HL-60 (cell line): ENCODE data around the gene PTTG2.

Experiments used
- DNase-seq, 2 experiments: peaks; one replicate each; pipeline ENCODE4 v3.0.0-alpha.2; 2010 to 2020; ENCODE audit warnings: low read depth in 1 of 2, low spot score in 1 of 2
- H3K27ac ChIP-seq: fragments of 250-450 bp; sonication (Bioruptor Pico); replicated peaks from 2 replicates; pipeline ENCODE4 v1.5.1; 2020; ENCODE audit warnings: mild to moderate bottlenecking, moderate library complexity
- H3K27me3 ChIP-seq: fragments of 250-450 bp; sonication (Bioruptor Pico); 2 replicates; pipeline ENCODE4 v1.5.1; 2021; ENCODE audit warnings: mild to moderate bottlenecking, moderate library complexity; ENCODE audit not compliant: insufficient read depth, poor library complexity, severe bottlenecking
- H3K4me3 ChIP-seq: replicated peaks from 2 replicates; pipeline ENCODE4 v1.5.1; 2011; ENCODE audit warnings: mild to moderate bottlenecking, control low read depth, low read length; ENCODE audit not compliant: insufficient read depth
- GABPA ChIP-seq: IDR thresholded peaks from 2 replicates; pipeline ENCODE4 v1.6.1; 2012; ENCODE audit warnings: low read depth
- POLR2AphosphoS5 ChIP-seq: IDR thresholded peaks from 2 replicates; pipeline ENCODE4 v1.6.1; 2012; ENCODE audit warnings: low read depth
- SPI1 ChIP-seq: IDR thresholded peaks from 2 replicates; pipeline ENCODE4 v1.6.1; 2012; ENCODE audit warnings: low read depth, mild to moderate bottlenecking, borderline replicate concordance
- TF ChIP-seq, protein P1 (sequence below): IDR thresholded peaks from 2 replicates; pipeline ENCODE4 v1.6.1; 2012; ENCODE audit warnings: low read depth; ENCODE audit not compliant: insufficient replicate concordance
- TF ChIP-seq, protein P2 (sequence below): IDR thresholded peaks from one replicate; pipeline ENCODE4 v1.5.1; 2011; ENCODE audit warnings: low read length, control low read depth, inconsistent platforms; ENCODE audit not compliant: insufficient read depth

PTTG2 gene

DNA sequence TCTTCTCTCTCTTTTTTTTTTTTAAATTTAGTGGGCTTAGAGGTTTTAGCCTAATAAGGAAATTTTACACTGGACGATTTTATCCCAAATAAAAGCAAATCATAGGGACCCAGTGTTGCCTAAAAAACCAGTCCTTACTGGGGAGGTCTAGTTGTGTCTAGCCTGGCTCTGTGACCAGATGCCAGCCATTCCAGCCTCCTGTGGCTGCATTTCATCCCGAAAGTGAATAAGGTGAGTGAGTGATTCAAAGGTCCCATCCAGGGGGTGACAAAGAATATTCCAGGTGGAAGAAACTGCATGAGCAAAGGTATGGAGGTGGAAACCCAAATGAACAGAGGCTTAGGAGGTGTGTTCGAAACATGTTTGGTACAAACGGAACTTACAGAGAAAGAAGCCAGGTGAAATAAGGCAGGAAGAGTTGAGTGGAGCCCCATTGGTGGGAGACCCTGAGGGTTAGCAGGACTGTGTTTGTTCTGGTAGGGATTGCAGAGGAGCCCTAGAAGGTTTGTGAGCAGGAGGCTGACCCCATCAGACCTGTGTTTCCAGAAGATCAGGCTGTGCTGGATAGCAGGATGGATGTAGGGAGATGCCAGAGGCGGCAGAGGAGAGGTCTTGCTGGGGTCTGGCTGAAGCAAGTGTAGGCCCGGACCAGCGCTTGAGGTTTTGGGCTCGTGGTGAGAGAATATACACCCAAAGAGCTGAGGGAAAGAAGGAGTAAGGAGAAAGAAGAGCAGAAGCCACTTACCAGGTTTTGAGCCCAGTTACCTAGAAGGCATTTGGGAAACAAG is 31.6 kb downstream of the PTTG2 start:
- no peak for DNase-seq
- H3K27me3 ChIP-seq = no peaks in the 10 kb centered on the region
- no peak overlapping the region; the same call in 1 of the 2 replicates for H3K27ac ChIP-seq
- no peak for TF ChIP-seq SPI1
- no peak for TF ChIP-seq GABPA
- TF ChIP-seq, protein P1, sequence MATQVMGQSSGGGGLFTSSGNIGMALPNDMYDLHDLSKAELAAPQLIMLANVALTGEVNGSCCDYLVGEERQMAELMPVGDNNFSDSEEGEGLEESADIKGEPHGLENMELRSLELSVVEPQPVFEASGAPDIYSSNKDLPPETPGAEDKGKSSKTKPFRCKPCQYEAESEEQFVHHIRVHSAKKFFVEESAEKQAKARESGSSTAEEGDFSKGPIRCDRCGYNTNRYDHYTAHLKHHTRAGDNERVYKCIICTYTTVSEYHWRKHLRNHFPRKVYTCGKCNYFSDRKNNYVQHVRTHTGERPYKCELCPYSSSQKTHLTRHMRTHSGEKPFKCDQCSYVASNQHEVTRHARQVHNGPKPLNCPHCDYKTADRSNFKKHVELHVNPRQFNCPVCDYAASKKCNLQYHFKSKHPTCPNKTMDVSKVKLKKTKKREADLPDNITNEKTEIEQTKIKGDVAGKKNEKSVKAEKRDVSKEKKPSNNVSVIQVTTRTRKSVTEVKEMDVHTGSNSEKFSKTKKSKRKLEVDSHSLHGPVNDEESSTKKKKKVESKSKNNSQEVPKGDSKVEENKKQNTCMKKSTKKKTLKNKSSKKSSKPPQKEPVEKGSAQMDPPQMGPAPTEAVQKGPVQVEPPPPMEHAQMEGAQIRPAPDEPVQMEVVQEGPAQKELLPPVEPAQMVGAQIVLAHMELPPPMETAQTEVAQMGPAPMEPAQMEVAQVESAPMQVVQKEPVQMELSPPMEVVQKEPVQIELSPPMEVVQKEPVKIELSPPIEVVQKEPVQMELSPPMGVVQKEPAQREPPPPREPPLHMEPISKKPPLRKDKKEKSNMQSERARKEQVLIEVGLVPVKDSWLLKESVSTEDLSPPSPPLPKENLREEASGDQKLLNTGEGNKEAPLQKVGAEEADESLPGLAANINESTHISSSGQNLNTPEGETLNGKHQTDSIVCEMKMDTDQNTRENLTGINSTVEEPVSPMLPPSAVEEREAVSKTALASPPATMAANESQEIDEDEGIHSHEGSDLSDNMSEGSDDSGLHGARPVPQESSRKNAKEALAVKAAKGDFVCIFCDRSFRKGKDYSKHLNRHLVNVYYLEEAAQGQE = no peak
- no peak for TF ChIP-seq POLR2AphosphoS5
- TF ChIP-seq, protein P2, sequence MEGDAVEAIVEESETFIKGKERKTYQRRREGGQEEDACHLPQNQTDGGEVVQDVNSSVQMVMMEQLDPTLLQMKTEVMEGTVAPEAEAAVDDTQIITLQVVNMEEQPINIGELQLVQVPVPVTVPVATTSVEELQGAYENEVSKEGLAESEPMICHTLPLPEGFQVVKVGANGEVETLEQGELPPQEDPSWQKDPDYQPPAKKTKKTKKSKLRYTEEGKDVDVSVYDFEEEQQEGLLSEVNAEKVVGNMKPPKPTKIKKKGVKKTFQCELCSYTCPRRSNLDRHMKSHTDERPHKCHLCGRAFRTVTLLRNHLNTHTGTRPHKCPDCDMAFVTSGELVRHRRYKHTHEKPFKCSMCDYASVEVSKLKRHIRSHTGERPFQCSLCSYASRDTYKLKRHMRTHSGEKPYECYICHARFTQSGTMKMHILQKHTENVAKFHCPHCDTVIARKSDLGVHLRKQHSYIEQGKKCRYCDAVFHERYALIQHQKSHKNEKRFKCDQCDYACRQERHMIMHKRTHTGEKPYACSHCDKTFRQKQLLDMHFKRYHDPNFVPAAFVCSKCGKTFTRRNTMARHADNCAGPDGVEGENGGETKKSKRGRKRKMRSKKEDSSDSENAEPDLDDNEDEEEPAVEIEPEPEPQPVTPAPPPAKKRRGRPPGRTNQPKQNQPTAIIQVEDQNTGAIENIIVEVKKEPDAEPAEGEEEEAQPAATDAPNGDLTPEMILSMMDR = no peak
- H3K4me3 ChIP-seq = no peak overlapping the region

DNA sequence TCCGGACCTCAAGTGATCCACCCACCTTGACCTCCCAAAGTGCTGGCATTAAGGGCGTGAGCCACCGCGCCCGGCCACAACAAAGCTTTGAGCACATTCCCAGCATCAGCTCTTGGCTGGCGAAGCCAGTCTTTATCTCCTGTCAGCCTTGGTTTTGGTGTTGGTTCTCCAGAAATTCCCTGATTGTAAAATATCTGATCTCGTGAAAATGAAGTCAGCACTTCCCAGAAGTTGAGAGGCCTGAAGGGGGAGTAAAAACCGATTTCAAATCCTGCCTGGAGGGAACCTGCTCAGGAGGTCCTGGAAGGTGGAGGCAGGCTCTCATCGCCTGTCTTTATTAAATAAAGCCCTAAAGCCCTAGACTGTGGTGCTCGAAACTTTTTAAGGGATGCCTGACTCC is 33.6 kb downstream of the PTTG2 start:
- no peak overlapping the region for H3K4me3 ChIP-seq

DNA sequence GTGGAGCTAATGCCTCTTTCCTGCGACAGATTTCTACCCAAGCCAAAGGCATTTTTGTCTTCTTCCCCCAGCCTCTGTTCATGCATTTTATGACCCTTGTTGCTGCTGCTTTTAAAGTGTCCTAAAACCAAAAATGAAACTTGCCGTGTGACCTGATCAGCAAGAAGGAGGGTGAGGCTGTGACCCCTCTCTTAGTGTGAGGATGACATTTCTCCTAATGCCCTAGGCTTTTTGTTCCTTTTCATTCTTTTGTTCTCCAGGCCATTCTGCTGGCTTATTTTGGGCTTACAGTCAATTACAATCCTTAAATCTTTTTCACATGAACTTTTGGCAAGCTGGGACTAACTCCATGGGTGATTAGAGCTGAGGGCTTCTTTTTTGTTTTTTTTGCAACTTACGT is 34.4 kb downstream of the PTTG2 start:
- H3K27me3 ChIP-seq = no peaks in the 10 kb centered on the region
- no peak overlapping the region for H3K27ac ChIP-seq
- DNase-seq = no peak

More for the DNA sequence above, 33.6 kb downstream of the PTTG2 start:
- H3K27ac ChIP-seq = no peak overlapping the region
- no peak for TF ChIP-seq SPI1
- TF ChIP-seq, protein P2 = no peak
- no peak for TF ChIP-seq GABPA
- no peak for TF ChIP-seq POLR2AphosphoS5
- no peak for DNase-seq
- H3K27me3 ChIP-seq = no peaks in the 10 kb centered on the region

DNA sequence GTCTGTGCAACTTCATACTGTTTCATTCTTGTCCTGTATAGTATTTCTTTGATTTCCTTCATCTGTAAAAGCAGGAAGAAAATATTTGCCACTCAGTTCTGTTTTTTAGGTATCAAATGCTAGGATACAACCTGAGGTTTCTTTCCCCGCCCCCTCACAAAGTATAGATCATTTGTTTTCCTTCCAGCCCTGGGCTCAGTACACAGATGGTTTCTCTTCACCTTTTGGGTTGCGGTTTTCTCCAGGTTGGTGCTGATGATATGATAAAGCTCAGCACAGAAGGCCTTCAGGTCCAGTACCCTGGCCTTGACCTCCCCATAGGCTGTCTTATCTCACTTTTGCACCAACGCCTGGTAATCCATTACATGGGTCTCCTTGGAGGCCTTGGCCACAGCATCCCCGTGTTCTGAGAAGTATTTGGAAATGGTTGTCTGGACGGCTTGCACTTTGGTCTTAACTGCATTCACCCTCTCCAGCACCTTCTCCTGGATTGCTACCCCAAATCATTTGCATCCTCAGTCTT is 35.2 kb downstream of the PTTG2 start:
- no peak overlapping the region for H3K27ac ChIP-seq
- H3K27me3 ChIP-seq = no peaks in the 10 kb centered on the region
- no peak overlapping the region for H3K4me3 ChIP-seq
- no peak for TF ChIP-seq POLR2AphosphoS5
- no peak for DNase-seq

More for the DNA sequence above, 34.4 kb downstream of the PTTG2 start:
- TF ChIP-seq POLR2AphosphoS5 = no peak
- TF ChIP-seq, protein P2 = no peak
- H3K4me3 ChIP-seq = no peak overlapping the region

DNA sequence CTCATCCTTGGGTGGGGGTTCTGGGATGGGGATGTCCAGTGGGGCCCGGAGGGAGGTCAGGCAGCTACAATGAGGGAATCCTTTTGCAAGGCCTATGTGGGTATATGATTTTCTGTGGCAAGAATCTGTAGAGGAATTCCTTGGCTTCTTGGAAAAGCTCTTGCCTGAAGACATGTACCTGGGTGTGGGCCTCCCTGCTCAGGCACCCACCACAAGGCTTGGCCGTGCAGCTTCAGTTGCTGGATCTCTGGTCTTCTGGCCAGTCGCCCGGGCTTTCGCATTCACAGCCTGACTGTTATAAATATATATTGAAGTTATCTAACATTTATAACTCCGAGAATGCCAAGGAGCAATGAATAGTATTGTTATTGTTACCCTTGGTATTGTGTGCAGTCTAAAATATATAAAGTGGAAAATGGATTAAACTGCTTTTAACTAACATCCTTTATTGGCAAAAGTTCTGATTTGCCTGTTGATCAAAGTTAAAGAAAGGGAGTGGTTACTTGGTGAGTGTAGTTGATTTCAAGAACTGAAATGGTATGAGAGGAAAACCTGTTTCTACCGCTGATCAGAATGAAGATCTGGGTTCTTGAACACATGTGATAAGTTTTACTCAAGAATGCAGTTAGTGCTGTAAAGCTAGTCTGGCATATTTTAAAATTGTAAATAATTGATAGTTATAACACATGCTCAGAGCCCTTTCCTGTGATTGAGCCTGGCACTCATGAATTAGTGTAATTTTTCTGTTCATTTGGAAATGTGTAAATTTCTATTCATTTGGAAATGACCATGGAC is 36.0 kb downstream of the PTTG2 start:
- H3K27ac ChIP-seq = no peak overlapping the region
- no peak for TF ChIP-seq SPI1
- TF ChIP-seq, protein P2 = no peak
- TF ChIP-seq GABPA = no peak
- TF ChIP-seq, protein P1 = no peak
- TF ChIP-seq POLR2AphosphoS5 = no peak
- H3K27me3 ChIP-seq = no peaks in the 10 kb centered on the region
- DNase-seq = no peak
- H3K4me3 ChIP-seq = no peak overlapping the region
